ENCODE measurements around the gene TM9SF3.
A peak's percentile ranks its signal among the peaks of the same experiment; 100 is the strongest.

TM9SF3 gene

GRCh38 chr10:96586419-96587263, at the start of gene TM9SF3:
Gene TM9SF3, minus strand, starts transcription at chr10:96587012. Its CDS starts 177 bp downstream, at chr10:96586835.
- no peak for TF ChIP-seq CTCF (IDR thresholded peaks at IDR 0.05; ENCODE audit: low read length, missing control alignments)
- H3K4me3 ChIP-seq (replicated peaks; ENCODE audit: low read depth, low read length), result peak within 1 kb of the TSS; percentile 87
- DNase-seq (ENCODE audit: low read depth), result peak; percentile 85

GRCh38 chr10:96636551-96636950, 49.7 kb upstream of the TM9SF3 start:
- DNase-seq (ENCODE audit: low read depth), result no peak
- no peak for TF ChIP-seq CTCF (IDR thresholded peaks at IDR 0.05; ENCODE audit: low read length, missing control alignments)
- H3K4me3 ChIP-seq (replicated peaks; ENCODE audit: low read depth, low read length), result no peak overlapping the region

DNA sequence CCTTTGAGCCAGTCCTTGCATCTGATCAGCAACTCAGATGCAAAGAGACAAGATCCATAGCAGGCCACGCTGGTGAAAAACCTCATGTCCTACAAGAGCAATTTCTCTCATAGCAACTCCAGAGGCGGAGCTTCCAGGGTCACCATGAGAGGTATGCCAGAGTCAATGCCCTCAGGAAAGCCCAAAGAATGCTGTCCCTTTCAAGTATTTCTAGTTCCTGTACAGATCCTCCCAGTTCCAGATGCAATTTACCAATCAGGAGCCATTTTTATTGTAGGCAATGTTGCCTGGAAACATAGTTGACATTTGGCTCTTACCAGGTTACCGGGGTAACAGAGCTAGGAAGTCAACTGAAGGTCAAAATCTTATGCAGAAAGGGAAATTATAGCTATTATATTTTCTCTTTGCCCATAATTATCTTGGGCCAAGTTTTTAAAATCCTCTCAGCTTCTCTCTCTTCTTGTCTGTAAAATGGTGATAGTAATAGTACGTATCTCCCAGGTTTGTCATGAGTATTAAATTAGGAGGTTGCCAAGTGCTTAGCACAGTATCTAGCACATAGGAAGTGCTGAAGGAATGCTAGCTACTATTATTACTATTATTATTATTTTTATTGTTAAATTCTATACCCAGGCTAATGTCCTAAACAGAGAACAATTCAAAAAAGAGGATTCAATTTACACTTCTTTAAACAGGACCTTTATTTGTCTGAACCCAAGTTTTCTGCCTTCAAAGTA, 46.3 kb upstream of the TM9SF3 start:
- no peak overlapping the region for H3K4me3 ChIP-seq (replicated peaks; ENCODE audit: low read depth, low read length)
- no peak for TF ChIP-seq CTCF (IDR thresholded peaks at IDR 0.05; ENCODE audit: low read length, missing control alignments)
- no peak for DNase-seq (ENCODE audit: low read depth)

GRCh38 chr10:96627292-96627691, 40.5 kb upstream of the TM9SF3 start:
- TF ChIP-seq CTCF (IDR thresholded peaks at IDR 0.05; ENCODE audit: low read length, missing control alignments), result no peak
- no peak for DNase-seq (ENCODE audit: low read depth)
- H3K4me3 ChIP-seq (replicated peaks; ENCODE audit: low read depth, low read length), result no peak overlapping the region

DNA sequence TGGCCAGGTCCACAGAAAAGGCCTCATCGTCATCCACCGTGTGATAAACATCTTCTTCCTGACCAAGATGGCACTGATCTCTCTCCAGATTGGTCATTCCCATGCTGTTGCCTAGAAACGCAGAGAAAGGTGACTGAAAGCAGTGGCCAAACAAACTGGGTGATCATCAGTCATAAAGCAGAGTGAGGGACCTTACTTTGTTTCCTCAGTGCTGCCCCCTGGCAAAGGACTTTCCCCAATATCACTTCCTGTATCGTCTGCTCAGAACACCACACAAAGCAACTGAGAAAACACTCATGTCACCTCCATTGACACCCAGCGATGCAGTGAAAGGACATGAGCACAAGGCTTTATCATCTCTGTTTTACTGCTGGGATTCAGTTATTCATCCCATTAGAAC, 40.0 kb upstream of the TM9SF3 start:
- no peak for DNase-seq (ENCODE audit: low read depth)
- no peak overlapping the region for H3K4me3 ChIP-seq (replicated peaks; ENCODE audit: low read depth, low read length)
- TF ChIP-seq CTCF (IDR thresholded peaks at IDR 0.05; ENCODE audit: low read length, missing control alignments), result no peak

DNA sequence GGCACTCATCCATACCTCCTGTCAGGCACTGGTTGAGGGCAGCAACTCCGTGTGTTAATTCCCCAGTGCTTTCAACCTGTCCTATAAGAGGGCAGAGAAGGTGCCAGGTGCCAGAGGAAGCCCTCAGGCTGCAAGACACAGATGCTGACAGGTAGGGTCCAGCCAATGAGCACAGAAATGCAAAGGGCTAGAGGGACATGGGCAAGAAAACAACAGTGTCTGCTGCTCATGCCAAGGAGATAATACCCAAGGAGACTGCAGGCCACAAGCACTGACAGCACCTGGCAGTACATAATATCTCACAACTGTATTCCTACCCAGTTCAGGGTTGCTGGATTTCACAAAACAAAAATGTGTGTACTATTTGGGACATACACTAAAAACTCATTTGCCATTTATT, 38.4 kb upstream of the TM9SF3 start:
- no peak for TF ChIP-seq CTCF (IDR thresholded peaks at IDR 0.05; ENCODE audit: low read length, missing control alignments)

More for the DNA sequence above, 38.4 kb upstream of the TM9SF3 start:
- no peak for DNase-seq (ENCODE audit: low read depth)
- H3K4me3 ChIP-seq (replicated peaks; ENCODE audit: low read depth, low read length), result no peak overlapping the region
